DMS79 treated with DMSO at 0.1 percent for 48 hours (cell line): ENCODE results near the gene GALNTL6.
"Not testable (repeated sequence)": the region's sequence is repeated elsewhere in the genome, so short reads cannot be mapped to it uniquely, and the experiment has no call there.

Experiments used
- DNase-seq: peaks from one replicate; lab custom pipeline; 2025; lab: John Stamatoyannopoulos, UW

Gene GALNTL6

GRCh38 chr4:172945611-172946010 is 1132.4 kb downstream of the GALNTL6 start:
- DNase-seq = no peak

DNA sequence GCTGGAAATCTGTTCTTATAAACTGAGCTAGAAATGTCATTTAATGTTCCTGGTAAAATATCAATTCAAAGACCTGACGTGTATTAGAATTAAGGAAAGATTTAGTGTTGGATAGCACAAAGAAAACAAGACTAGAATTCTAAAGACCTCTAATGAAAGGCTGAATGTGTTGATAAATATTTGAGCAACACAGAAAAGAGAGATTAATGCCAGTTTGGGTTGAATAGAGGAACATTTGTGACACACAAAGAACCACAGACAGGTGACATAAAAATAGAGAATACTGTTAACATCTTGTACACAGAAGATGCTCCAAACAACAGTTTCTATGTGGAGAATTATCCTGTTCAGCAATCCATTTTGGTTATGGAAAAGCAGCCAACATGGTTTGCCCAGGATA is 1133.3 kb downstream of the GALNTL6 start:
- no peak for DNase-seq

DNA sequence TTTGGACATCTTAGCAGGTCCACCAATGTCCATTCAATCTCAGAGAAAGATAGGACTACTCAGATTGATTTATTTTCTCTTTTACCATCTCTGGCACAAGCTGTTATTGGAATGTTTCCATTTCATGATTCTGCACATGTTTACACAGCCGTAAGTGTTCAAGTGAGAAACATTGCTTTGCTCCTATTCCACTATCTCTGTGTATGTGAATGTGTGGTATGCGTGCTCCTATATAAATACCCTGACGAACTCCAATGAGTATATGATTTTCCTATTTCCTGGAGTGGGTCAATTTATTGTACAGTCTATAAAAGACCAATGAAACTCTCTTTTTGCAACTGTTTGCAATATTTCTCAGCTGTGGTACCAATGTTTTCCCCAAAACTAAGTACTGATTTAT is 1134.4 kb downstream of the GALNTL6 start:
- no peak for DNase-seq

GRCh38 chr4:172950990-172951389 is 1137.8 kb downstream of the GALNTL6 start:
- DNase-seq = no peak

DNA sequence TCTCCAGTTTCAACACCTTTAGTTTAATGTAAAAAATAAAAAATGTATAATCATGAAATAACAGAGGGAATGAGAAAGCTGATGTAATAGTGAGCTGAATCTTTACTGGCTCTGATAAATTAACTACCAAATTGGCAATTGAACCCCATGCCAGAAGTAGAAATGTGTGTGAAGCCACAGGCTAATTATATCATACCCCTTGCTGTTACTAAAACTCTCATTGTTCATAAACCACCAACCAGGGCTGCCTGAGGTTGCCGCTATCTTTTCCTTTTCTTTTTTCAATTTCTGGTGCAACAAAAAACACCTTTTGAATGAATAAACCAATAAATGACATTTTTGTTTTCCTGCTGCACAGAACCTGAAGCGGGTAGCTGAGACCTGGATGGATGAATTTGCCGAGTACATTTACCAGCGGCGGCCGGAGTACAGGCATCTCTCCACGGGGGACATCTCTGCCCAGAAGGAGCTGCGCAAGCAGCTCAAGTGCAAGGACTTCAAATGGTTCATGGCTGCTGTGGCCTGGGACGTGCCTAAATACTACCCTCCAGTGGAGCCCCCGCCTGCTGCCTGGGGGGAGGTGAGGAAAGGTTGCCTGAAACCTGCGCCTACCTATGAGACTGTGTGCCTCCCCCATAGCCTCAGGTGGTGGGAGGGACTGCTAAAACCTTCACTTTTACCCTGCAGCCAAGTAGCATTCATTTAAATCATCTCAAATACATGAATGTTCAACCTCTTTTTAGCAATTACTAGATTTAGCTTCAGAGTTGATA is 1138.7 kb downstream of the GALNTL6 start:
- DNase-seq = no peak

- no peak for DNase-seq
Observed at GRCh38 chr4:172953896-172954568, 1140.8 kb downstream of the GALNTL6 start.

DNA sequence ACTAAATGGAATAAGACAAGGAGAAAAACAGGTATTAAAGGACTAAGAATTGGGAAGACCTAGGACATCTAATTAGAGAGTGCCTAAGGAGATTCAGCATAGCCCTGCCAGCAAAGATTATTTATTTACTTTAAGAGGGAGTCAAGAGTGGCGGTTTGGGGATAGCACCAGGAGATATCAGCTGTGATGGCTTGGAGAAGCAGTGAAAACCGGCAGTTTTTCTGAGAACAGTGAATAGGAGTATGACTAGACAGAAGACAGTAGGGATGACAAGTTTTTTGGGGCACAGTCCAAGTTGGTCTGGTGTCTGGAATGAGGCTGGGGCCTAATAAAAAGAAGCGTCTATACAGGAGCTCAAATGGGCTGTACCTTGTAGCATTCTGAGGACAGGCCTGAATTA is 1143.1 kb downstream of the GALNTL6 start:
- DNase-seq = not testable (repeated sequence)

- DNase-seq = no peak
Observed at GRCh38 chr4:172957216-172957615, 1144.0 kb downstream of the GALNTL6 start.

DNA sequence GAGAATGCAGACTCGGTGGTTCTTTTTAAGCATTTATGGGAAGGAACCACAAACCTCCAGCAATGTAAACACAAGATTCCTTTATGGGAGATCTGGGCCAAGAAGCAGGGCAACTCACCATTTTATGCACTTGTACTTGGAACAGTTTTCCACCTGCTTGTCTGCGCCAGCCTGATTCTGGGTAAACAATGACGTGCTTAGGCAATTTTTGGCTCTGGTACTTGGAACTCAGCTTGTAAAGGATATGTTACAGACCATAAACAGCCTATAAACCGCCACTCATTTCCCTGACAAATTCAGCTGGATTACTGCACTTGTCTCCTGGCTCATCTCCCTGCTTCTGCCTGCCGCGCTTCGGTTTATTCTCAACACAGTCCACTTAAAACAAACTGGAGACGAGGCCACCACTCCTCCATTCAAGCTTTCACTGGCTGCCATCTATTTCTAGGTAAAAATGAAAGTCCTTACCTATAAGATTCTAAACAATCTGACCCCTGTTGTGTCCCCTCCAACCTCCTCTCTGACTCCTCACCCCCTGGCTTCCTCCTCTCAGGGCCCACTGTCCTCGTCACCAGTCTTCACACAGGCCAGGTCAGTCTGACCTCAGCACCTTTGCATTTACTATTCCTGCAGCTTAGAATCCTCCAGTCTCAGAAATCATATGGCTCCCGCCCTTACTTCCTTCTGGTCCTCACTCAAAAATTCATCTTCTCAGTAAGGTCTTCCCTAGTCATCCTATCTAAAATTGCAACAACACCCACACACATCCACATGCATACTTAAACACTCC is 1149.6 kb downstream of the GALNTL6 start:
- peak; percentile 92 for DNase-seq

DNA sequence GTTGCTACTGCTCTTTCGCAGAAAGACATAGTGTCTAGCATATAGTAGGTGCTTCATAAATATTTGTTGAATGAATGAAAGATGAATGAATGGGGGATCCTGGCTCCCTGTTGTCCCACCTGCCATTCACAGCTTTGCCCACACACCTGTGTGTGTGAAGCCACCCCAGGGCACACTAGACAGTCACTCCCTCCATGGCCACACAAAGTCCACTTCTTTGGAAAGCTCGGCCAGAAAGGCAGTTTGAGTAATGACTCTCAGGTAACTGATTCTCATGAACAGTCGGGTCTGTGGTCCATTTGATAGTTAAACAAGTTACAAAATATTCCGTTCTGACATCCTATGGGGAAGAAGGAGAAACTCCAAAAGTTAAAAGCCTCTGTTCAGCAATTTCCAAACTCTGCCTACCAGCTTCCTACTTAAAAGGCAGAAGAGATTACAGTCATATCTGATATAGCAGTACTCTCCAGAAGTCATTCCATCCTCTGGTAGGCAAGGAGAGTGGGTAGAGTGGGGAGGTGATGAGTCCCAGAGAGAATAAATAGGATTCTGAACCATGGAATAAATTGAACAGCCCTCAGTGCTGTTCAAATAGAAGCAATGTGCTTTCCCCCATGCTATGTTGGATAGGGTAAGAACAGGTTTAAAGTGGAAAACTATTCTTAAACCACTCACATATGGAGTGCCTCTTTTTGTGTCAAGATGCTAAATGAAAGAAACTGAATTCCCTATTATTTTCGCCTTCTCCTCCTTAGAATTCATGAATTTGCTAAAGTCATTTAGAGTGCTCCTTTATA is 1150.5 kb downstream of the GALNTL6 start:
- DNase-seq = no peak

GRCh38 chr4:172970189-172970588 is 1157.0 kb downstream of the GALNTL6 start:
- DNase-seq = not testable (repeated sequence)

DNA sequence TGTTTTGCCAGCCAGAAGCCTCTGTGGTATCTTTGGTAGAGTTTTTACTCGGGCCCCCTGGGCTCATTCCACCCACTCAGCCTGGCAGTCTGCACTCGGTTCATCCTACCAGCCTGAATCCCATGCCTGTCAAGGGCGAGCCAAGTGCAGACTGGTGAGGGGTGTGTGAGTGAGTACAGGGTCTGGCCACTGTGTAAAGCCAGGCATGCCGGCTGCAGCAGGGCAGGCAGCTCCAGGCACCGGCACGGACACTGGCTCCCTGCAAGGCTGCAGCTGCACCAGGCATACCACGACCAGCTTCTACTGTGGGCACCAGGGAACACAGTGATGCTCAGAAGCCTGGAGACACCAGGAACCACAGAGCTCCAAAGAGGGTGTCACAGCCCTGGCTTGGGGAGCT is 1161.4 kb downstream of the GALNTL6 start:
- no peak for DNase-seq

GRCh38 chr4:172975651-172976229 is 1162.5 kb downstream of the GALNTL6 start:
- no peak for DNase-seq

- not testable (repeated sequence) for DNase-seq
Observed at GRCh38 chr4:172977491-172978041, 1164.4 kb downstream of the GALNTL6 start.

DNA sequence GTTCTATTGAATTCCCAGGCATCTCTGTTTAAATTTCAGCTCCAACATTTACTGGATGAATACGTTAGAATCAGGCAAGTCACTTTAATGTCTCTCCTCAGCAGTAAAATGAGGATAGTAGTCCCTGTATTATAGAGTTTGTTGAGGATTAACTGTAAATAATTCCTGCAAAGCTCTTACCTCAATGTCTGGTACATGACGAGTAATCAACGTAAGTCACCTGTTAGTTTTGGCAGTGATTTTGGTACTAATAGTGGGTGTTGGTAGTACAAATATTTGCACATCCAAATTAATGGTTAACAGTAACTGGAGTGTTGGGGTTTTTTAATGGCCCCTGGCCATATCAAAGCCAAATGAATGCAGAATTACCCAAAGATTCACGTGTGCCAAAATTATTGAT is 1165.6 kb downstream of the GALNTL6 start:
- DNase-seq = no peak

- DNase-seq = no peak
Observed at GRCh38 chr4:172979332-172979731, 1166.1 kb downstream of the GALNTL6 start.

GRCh38 chr4:172980219-172980618 is 1167.0 kb downstream of the GALNTL6 start:
- no peak for DNase-seq

- DNase-seq = peak; percentile 36
Observed at GRCh38 chr4:172982151-172982590, 1169.0 kb downstream of the GALNTL6 start.

DNA sequence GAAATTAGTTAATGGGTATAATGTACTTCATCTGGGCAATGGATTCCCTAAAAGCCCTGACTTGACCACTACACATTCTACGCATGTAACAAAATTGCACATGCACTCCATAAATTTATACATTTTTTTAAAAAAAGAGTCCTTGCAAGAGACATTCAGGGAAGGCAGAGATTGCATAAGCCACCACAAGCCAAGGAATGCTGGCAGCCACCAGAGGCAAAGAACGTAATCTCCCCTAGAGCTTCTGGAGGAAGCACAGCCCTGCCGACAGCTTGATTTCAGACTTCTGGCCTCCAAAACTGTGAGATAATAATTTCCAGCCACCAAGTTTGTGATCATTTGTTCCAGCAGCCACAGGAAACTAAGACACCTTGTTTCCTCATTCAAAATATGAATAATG is 1169.8 kb downstream of the GALNTL6 start:
- DNase-seq = no peak

DNA sequence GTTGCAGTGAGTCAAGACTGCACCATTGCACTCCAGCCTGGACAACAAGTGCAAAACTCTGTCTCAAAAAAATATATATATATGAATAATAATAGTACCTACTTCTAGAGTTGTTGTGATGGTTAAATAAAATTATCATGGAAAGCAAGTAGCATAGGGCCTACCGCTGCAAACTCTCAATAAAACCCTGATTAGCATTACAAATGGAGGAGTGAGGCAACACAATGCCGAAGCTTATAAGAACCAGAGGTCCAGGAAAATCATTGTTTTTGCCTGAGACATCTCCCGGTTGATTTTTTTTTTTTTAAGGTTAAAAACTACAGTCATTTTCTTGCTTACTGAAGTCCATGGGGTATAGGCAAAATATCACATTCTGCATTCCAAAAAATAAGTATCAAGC is 1170.4 kb downstream of the GALNTL6 start:
- no peak for DNase-seq

DNA sequence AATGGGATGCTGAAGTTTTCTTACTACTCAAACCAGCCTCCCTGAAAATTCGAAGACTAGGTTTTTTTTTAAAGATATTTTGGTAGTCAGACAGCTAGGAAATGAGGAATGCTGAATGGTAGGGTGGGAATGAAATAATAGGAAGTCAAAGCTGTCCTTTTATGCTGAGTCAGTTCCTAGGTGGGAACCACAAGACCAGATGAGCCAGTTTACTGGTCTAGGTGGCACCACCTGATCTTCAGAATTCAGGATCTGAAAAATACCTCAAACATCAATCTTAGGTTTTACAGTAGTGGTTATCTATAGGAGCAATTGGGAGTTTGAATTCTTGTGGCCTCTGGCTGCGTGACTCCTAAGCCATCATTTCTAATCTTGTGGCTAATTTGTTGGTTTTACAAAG is 1172.3 kb downstream of the GALNTL6 start:
- no peak for DNase-seq
